ENCODE measurements around the gene ZXDC. TPM values are rescaled to one million over a fixed set of nuclear protein-coding genes. Genes with fewer than 3 reads are reported as not detected.

ZXDC gene
- total and polyA plus RNA-seq, 8 donors = 30.1 to 40.8 (median 35.5) TPM

DNA sequence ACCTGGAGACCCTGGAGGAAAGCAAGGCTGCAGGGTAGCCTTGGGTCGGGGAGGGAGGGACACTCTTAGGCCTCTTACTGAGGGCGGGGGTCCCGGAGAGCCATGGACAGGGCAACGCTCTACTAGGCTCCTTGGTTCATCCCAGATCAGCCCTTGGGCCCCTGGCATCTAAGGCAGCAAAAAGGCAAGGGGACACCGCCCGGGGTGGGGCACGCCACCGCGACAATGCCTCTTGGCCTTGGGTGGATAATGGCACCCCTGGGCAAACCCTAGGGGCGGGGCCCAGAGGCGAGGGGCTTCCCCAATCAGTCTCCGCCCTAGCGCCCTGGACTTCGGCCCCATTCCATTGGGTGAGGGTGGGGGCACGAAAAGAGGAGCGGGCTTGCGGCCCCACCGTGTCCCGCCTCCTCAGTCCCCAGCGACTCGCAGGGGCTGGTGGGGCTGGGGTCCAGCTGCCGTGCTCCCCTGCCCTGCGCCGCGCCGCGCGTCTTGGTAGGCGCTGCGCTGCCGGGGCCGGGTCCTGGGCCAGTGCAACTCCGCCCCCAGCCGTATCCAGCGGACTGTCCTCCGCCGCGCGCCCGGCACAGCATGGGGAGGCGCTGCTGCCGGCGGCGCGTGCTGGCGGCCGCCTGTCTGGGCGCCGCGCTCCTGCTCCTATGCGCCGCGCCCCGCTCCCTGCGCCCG lies 48.2 kb upstream of the ZXDC start, which contains the start of gene CHST13:
Gene CHST13, plus strand, starts transcription at position 411 of the 684 bp plus-strand sequence. Its CDS starts 178 bp downstream, at position 589.
- no peaks in the 10 kb centered on the region for H3K9me3 ChIP-seq
- intact Hi-C loops (cut with DNase I) = no loop called here
- H3K27me3 ChIP-seq = peaks cover 15 to 42% of the 10 kb centered on the region in 2 donors
- TF ChIP-seq, protein P1, sequence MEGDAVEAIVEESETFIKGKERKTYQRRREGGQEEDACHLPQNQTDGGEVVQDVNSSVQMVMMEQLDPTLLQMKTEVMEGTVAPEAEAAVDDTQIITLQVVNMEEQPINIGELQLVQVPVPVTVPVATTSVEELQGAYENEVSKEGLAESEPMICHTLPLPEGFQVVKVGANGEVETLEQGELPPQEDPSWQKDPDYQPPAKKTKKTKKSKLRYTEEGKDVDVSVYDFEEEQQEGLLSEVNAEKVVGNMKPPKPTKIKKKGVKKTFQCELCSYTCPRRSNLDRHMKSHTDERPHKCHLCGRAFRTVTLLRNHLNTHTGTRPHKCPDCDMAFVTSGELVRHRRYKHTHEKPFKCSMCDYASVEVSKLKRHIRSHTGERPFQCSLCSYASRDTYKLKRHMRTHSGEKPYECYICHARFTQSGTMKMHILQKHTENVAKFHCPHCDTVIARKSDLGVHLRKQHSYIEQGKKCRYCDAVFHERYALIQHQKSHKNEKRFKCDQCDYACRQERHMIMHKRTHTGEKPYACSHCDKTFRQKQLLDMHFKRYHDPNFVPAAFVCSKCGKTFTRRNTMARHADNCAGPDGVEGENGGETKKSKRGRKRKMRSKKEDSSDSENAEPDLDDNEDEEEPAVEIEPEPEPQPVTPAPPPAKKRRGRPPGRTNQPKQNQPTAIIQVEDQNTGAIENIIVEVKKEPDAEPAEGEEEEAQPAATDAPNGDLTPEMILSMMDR (IDR thresholded peaks at IDR 0.05) = no peak
- peak within 1 kb of the TSS; percentile 22 to 49 for H3K4me3 ChIP-seq
- peaks cover 0 to 35% of the 10 kb centered on the region in 2 donors for H3K4me1 ChIP-seq
- DNase-seq = peak in 3 of 4 donors; percentile 43 to 92 (median 54)
- peak within 1 kb of the TSS in 1 of 2 donors; percentile 61 for H3K27ac ChIP-seq
- peak; percentile 85 for ATAC-seq
- no peaks in the 10 kb centered on the region for H3K36me3 ChIP-seq

DNA sequence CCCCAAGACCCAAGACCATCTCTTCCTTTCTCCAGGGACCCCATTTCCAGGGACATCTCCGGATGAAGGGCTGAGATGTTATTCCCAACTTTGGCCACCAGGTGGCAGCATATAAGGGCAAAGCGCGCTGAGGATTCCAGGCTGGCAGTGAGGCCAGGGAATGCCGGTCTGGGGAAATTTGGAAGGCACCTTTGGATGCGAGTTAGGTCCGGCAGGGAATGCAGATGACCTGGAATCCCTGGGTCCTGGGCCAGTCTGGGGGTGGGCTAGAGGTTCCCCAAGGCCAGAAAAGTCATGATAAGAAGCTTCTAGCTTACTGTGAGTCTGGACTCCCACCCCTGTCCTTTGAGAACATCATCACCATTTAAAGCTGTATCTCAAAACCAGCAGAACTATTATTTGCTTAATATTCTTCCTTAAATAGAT lies 46.7 kb upstream of the ZXDC start:
- Histone ChIP-seq H3K4me3 (no peak overlapping the region), H3K4me1 (peaks cover 0 to 20% of the 10 kb centered on the region in 2 donors), H3K36me3 (no peaks in the 10 kb centered on the region), H3K27ac (no peak overlapping the region), H3K27me3 (peaks cover 15 to 54% of the 10 kb centered on the region in 2 donors), H3K9me3 (no peaks in the 10 kb centered on the region)
- ATAC-seq = peak; percentile 66
- intact Hi-C loops (cut with DNase I) = no loop called here
- DNase-seq = peak; percentile 49 to 71 (median 62)
- TF ChIP-seq, protein P1 (IDR thresholded peaks at IDR 0.05) = peak; percentile 94 to 96

DNA sequence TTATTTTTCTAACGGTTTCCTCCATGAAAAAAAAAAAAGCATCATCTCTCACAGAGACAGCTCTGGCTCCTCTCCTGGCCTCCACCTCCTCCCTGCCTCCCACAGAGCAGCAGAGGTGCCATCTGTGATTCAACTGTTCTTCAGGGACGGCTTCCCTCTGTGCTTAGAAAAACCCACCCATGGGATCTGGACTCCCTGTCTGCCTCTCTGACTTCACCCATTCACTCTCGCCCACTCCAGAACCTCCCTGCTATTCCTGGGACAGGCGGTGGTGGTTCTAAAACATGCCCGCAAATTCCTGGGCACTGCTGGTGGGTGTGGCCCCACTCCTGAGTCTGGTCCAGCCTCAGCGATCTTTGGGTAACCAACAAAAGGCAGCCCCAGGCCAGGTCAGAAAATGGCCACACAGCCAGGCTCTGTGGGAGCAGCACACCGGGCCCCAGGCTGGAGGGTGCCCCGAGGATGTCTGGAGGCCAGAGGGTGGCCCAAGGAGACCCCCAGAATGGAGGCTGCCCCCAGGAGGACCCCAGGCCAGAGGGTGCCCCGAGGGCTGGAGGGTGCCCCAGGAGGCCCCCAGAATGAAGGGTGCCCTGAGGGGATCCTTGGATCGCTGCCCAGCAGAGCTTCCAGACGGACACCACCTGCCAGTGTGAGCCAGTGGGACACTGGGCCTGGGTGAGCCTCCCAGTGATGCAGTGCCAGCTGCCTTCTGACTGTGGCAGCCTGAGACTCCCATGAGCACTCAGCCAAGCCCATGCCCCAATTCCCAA lies 45.6 kb upstream of the ZXDC start:
- H3K27ac ChIP-seq = no peak overlapping the region
- ATAC-seq = no peak
- intact Hi-C loops (cut with DNase I) = no loop called here
- DNase-seq = peak in 2 of 4 donors; percentile 27 to 74
- no peak overlapping the region for H3K4me3 ChIP-seq
- H3K4me1 ChIP-seq = peaks cover 0 to 17% of the 10 kb centered on the region in 2 donors
- no peaks in the 10 kb centered on the region for H3K9me3 ChIP-seq
- peaks cover 15 to 55% of the 10 kb centered on the region in 2 donors for H3K27me3 ChIP-seq
- TF ChIP-seq, protein P1 (IDR thresholded peaks at IDR 0.05) = no peak
- no peaks in the 10 kb centered on the region for H3K36me3 ChIP-seq

DNA sequence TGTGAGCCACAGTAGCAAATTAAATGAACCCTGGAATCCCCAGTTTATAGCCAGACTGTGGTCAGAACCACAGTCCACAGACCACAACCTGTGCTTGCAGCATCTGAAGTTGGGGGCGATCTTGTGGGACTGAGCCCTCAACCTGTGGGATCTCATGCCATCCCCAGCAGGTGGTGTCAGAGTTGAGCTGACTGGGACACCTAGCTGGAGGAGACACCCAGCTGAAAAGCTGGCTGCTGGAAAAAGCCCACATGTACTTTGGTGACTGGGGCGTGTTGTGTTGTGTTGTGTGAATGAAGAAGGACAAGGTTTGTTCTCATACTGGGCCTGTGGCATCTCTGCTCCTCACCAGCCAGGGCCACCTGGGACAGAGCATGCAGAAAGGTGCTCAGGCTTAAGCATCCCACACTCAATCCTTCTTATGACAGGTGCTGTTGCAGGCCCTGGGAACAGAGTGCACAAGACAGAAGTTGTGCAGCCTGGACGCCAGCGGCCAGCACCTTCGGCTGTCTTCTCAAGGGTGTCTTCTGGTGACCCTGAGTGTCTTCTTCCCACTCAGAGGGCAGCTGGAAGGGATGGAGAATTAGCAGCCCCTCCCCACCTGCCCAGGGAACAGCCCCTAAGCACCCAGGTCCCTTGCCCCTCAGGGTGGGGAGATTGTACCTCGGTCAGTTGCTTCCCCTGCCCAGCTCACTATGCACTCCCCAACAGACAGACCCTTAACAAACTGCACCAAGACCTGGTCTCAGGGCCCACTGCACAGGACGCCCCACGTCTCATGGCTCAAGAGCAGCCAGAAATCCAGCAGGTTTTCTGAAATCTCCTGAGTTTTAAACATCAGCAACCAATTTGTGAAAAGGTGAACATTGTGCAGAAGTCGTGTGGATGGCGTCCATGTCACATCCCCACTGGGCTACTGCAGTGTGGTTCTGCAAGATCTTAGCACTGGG lies 44.1 kb upstream of the ZXDC start:
- Histone ChIP-seq H3K4me1 (peaks cover 0 to 17% of the 10 kb centered on the region in 2 donors), H3K27me3 (peaks cover 15 to 40% of the 10 kb centered on the region in 2 donors), H3K4me3 (no peak overlapping the region), H3K27ac (no peak overlapping the region), H3K36me3 (no peaks in the 10 kb centered on the region), H3K9me3 (no peaks in the 10 kb centered on the region)
- intact Hi-C loops (cut with DNase I) = no loop called here
- peak in 2 of 4 donors; percentile 26 to 46 for DNase-seq
- ATAC-seq = no peak
- TF ChIP-seq, protein P1 (IDR thresholded peaks at IDR 0.05) = no peak
